Measurements from ENCODE around the gene PPM1F. TPM values are rescaled to one million over a fixed set of nuclear protein-coding genes. Genes with fewer than 3 reads are reported as not detected.
"Not testable (repeated sequence)": the region's sequence is repeated elsewhere in the genome, so short reads cannot be mapped to it uniquely, and the experiment has no call there.

Gene PPM1F
- total RNA-seq, 1 donor from 2014 or later = 28.7 TPM

- no peak for DNase-seq (ENCODE audit: low spot score)
- no peaks in the 10 kb centered on the region for H3K9me3 Mint-ChIP-seq
- no peak overlapping the region for H3K27ac Mint-ChIP-seq
- H3K36me3 Mint-ChIP-seq (ENCODE audit: low read depth) = peaks cover 8% of the 10 kb centered on the region
- no peaks in the 10 kb centered on the region for H3K27me3 Mint-ChIP-seq (ENCODE audit: insufficient read depth)
- peaks cover 20% of the 10 kb centered on the region for H3K4me1 Mint-ChIP-seq (ENCODE audit: low read depth)
- intact Hi-C loops (cut with micrococcal nuclease) = no loop called here
- no peak overlapping the region for H3K4me3 Mint-ChIP-seq
Observed at GRCh38 chr22:21947040-21948014, 5.3 kb downstream of the PPM1F start.

DNA sequence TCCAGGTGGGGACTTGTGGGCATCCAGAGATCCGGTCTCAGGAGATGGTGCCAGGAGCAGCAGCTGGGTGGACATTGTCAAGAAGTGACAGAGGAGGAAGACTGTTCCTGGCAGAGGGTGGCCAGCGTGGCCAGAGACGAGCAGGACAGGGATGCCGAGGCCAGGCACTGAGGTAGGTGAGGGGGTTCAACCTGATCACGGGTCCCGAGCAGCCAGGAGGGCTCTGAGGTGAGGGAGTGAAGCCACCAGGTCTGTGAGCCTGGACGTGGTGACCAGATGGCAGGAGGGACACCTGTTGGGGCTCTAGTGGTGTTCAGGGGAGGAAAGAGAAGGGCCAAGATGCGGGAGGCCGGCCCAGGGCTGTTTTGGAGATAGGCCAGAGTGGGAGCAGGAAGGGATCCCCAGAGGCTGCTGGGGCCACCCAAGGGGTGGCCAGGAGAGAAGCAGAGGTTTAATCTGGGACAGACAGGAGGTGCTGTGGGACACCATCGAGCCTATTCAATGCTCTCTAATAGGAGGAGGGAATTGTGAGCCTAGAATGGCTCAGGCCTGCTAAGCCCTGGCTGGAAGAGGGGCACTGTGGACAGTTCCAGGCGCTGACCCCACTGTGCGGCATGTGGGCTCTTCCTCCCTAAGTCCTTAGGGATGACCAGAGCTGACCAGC is 6.3 kb downstream of the PPM1F start:
- Mint-ChIP-seq H3K4me3 (no peak overlapping the region), H3K36me3 (ENCODE audit: low read depth) (peaks cover 7% of the 10 kb centered on the region), H3K27ac (peak overlapping the region; percentile 26), H3K9me3 (no peaks in the 10 kb centered on the region), H3K4me1 (ENCODE audit: low read depth) (peaks cover 24% of the 10 kb centered on the region), H3K27me3 (ENCODE audit: insufficient read depth) (no peaks in the 10 kb centered on the region)
- intact Hi-C loops (cut with micrococcal nuclease) = no loop called here
- DNase-seq (ENCODE audit: low spot score) = no peak

DNA sequence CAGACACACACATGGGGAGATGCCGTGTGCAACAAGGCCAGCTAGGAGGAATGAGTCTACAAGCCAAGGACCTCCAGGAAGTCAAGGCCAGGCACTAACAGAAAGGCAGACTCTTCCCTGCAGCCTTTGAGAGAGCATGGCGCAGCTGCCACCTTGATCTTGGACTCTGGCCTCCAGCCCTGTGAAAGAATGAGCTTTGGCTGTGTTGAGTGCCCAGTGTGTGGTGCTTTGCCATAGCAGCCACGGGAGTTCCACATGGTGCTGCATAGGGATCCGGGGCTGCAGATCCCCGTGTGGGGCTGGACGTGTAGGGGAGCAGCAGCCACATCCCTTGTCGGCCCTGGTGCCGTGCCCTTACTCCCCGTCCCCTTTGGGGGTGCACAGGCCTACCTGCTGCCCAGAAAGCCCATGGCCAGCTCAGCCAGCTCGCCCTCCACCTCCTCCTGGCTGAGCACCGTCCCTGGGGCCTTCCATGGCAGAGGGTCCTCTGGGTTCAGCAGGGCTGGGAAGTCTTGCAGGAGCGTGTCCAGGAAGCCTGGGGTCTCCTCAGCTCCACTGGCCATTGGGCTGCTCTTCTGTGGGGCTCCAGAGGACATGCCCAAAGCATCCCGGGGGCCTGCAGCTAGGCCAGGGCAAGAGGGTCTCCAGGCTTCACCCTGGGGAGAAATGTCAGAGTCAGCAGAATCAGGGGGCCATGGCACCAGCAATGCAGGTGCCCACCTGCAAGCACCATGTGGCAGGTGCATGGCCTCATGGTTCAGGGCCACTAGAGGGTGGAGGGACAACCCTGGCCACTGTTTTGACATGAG is 7.0 kb downstream of the PPM1F start:
- no peaks in the 10 kb centered on the region for H3K27me3 Mint-ChIP-seq (ENCODE audit: insufficient read depth)
- H3K9me3 Mint-ChIP-seq = no peaks in the 10 kb centered on the region
- no peak overlapping the region for H3K4me3 Mint-ChIP-seq
- DNase-seq (ENCODE audit: low spot score) = no peak
- intact Hi-C loops (cut with micrococcal nuclease) = no loop called here
- peaks cover 10% of the 10 kb centered on the region for H3K36me3 Mint-ChIP-seq (ENCODE audit: low read depth)
- H3K27ac Mint-ChIP-seq = peak overlapping the region; percentile 26
- peaks cover 27% of the 10 kb centered on the region for H3K4me1 Mint-ChIP-seq (ENCODE audit: low read depth)

GRCh38 chr22:21944871-21945270 is 7.8 kb downstream of the PPM1F start:
- peaks cover 27% of the 10 kb centered on the region for H3K4me1 Mint-ChIP-seq (ENCODE audit: low read depth)

DNA sequence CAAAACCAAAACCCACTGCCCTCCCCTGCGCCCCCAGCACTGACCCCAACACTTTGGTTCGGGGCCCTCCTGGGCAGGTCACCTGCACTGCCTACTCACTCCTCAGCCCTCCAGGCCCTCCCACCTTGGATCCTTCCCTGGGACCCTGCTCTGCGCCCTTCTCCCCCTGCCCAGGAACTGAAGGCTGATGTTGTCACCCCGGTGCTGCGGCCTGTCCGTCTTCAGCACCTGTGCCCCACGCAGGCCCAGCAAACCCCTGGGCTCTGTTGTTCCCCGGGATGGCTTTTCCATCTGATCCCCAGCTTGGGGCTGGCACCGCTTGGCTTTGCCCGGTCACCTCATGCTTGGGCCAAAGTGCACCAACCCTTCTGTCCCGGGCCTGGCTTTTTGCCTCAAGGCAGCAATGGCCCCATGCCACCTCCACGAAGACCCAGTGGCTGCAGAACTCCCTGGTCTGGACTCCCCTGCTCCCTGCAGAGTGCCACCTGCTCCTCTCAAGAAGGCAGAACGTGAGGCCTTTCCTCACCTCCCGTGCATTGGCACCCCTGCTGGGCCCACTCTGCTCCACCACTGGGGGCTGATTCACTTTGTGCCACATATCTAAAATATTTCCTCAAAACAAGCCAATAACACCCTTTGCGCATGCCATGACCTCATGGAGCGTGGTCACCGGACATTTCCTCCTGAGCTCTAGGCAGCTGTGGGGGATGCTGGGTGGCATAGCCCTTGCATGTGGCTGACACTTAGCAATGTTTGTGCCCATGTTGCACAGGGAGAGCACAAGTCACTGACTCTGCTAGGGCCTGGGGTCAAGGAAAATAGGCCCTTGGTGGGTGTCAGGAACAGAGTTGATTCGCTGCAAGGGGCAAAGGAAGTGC is 8.8 kb downstream of the PPM1F start:
- no peak for DNase-seq (ENCODE audit: low spot score)
- Mint-ChIP-seq H3K27ac (no peak overlapping the region), H3K9me3 (no peaks in the 10 kb centered on the region), H3K36me3 (ENCODE audit: low read depth) (peaks cover 10% of the 10 kb centered on the region), H3K4me3 (no peak overlapping the region), H3K4me1 (ENCODE audit: low read depth) (peaks cover 35% of the 10 kb centered on the region), H3K27me3 (ENCODE audit: insufficient read depth) (no peaks in the 10 kb centered on the region)
- intact Hi-C loops (cut with micrococcal nuclease) = no loop called here

More at GRCh38 chr22:21944871-21945270, 7.8 kb downstream of the PPM1F start:
- Mint-ChIP-seq H3K36me3 (ENCODE audit: low read depth) (peaks cover 10% of the 10 kb centered on the region), H3K27ac (peak overlapping the region; percentile 21), H3K9me3 (no peaks in the 10 kb centered on the region), H3K4me3 (no peak overlapping the region), H3K27me3 (ENCODE audit: insufficient read depth) (no peaks in the 10 kb centered on the region)
- no peak for DNase-seq (ENCODE audit: low spot score)
- intact Hi-C loops (cut with micrococcal nuclease) = no loop called here

DNA sequence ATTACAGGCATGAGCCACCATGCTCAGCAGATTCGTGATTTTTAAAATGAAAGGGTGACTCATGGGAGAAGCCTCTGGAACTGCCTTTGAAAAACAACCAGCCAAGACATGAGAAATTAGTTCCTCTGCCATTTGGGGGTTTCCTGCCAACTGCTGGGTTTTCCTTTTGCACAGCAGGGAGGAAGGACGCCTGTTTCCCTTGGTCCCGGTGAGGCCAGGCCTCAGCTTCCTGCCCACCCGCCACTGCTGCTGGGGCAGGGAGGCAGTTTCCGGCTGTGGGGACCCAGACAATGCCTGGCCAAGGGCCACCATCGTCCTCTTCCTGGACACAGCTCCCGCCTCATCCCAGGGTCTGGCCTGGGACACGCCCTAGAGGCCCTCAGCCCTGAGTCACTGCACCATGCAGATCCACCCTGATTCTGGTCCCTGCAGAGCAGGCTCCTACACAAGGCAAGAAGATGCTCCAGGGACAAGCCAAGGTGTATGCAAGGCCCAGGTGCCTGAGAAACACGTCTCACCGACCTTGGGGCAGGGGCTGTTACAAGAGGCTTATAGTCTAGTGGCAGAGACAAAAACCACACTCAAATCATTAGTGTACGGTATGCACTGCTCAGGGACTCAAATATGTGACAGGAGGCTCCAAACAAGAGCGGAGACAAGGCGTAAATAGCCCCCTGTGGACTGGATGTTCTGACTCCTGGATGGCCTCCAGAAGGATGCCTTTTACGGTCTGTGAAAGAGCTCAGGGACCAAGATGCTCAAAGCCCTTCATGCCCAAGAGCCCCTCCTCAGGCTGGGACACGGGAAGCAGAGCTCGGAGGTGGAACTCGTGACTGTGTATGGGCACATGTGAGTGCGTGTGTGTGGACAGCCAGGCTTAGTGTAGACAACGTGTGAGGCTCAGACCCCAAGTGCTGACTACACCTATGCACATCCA is 10.0 kb downstream of the PPM1F start:
- DNase-seq (ENCODE audit: low spot score) = no peak

GRCh38 chr22:21941921-21942320 is 10.7 kb downstream of the PPM1F start:
- H3K27ac Mint-ChIP-seq = peak overlapping the region; percentile 72
- H3K36me3 Mint-ChIP-seq (ENCODE audit: low read depth) = peaks cover 10% of the 10 kb centered on the region

More for the DNA sequence above, 10.0 kb downstream of the PPM1F start:
- intact Hi-C loops (cut with micrococcal nuclease) = no loop called here
- Mint-ChIP-seq H3K4me1 (ENCODE audit: low read depth) (peaks cover 47% of the 10 kb centered on the region), H3K9me3 (no peaks in the 10 kb centered on the region), H3K36me3 (ENCODE audit: low read depth) (peaks cover 10% of the 10 kb centered on the region), H3K27me3 (ENCODE audit: insufficient read depth) (no peaks in the 10 kb centered on the region), H3K4me3 (no peak overlapping the region), H3K27ac (peak overlapping the region; percentile 72)

DNA sequence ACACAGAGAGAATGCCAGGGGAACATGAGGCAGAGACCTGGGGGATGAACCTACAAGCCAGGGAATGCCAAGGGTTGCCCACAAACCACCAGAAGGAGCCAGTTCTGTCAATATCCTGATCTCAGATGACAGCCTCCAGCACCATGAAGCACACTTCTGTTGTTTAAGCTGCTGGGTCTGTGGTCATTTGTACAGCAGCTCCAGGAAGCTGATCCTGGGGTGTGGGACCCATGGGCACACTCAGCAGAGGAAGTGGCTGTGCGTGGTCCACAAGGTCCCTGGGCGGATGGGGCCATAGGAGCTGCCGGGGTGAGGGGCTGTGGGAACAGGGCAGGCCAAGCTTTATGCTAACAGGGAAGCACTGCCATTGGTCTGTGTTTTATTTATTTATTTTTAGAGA is 12.1 kb downstream of the PPM1F start:
- no peaks in the 10 kb centered on the region for H3K9me3 Mint-ChIP-seq
- H3K36me3 Mint-ChIP-seq (ENCODE audit: low read depth) = peaks cover 15% of the 10 kb centered on the region
- peaks cover 1% of the 10 kb centered on the region for H3K27me3 Mint-ChIP-seq (ENCODE audit: insufficient read depth)
- H3K27ac Mint-ChIP-seq = no peak overlapping the region
- no peak for DNase-seq (ENCODE audit: low spot score)
- no peak overlapping the region for H3K4me3 Mint-ChIP-seq
- intact Hi-C loops (cut with micrococcal nuclease) = no loop called here
- peaks cover 49% of the 10 kb centered on the region for H3K4me1 Mint-ChIP-seq (ENCODE audit: low read depth)

More at GRCh38 chr22:21941921-21942320, 10.7 kb downstream of the PPM1F start:
- Mint-ChIP-seq H3K4me1 (ENCODE audit: low read depth) (peaks cover 49% of the 10 kb centered on the region), H3K9me3 (no peaks in the 10 kb centered on the region), H3K4me3 (no peak overlapping the region), H3K27me3 (ENCODE audit: insufficient read depth) (peaks cover 1% of the 10 kb centered on the region)
- intact Hi-C loops (cut with micrococcal nuclease) = no loop called here
- no peak for DNase-seq (ENCODE audit: low spot score)

DNA sequence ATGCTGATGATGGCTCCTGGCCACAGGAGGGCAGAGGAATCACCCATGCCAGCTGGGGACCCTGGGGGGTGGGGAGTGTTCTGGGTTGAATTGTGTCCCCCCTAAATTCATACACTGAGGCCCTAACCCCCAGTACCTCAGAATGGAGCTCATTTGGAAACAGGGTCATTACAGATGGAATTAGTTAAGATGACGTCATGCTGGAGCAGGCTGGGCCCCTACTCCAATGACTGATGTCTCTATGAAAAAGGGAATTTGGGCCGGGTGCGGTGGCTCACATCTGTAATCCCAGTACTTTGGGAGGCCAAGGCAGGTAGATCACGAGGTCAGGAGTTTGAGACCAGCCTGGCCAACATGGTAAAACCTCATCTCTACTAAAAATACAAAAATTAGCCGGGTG is 12.7 kb downstream of the PPM1F start:
- H3K4me3 Mint-ChIP-seq; H3K27ac Mint-ChIP-seq; H3K9me3 Mint-ChIP-seq; DNase-seq (ENCODE audit: low spot score); H3K27me3 Mint-ChIP-seq (ENCODE audit: insufficient read depth): not testable (repeated sequence)
- Mint-ChIP-seq H3K36me3 (ENCODE audit: low read depth) (peaks cover 13% of the 10 kb centered on the region), H3K4me1 (ENCODE audit: low read depth) (peaks cover 46% of the 10 kb centered on the region)
- intact Hi-C loops (cut with micrococcal nuclease) = loop anchor here (2.0 to 5.0 kb wide), 4 partner anchors 13 to 173 kb away; partner anchors contain the start of genes PPM1F and TOP3B

- H3K4me3 Mint-ChIP-seq = no peak overlapping the region
- peaks cover 44% of the 10 kb centered on the region for H3K4me1 Mint-ChIP-seq (ENCODE audit: low read depth)
- peaks cover 1% of the 10 kb centered on the region for H3K27me3 Mint-ChIP-seq (ENCODE audit: insufficient read depth)
- peak overlapping the region; percentile 29 for H3K27ac Mint-ChIP-seq
- intact Hi-C loops (cut with micrococcal nuclease) = loop anchor here (2.0 to 5.0 kb wide), 4 partner anchors 13 to 173 kb away; partner anchors contain the start of genes PPM1F and TOP3B
- no peak for DNase-seq (ENCODE audit: low spot score)
- H3K9me3 Mint-ChIP-seq = no peaks in the 10 kb centered on the region
- H3K36me3 Mint-ChIP-seq (ENCODE audit: low read depth) = peaks cover 10% of the 10 kb centered on the region
Observed at GRCh38 chr22:21939461-21939913, 13.2 kb downstream of the PPM1F start.

- H3K27ac Mint-ChIP-seq = peak overlapping the region; percentile 29
- intact Hi-C loops (cut with micrococcal nuclease) = loop anchor here (1.0 to 5.0 kb wide), 5 partner anchors 14 to 226 kb away; partner anchors contain the start of genes PPM1F and TOP3B
- peaks cover 10% of the 10 kb centered on the region for H3K36me3 Mint-ChIP-seq (ENCODE audit: low read depth)
Observed at GRCh38 chr22:21938906-21939305, 13.7 kb downstream of the PPM1F start.

More at GRCh38 chr22:21938906-21939305, 13.7 kb downstream of the PPM1F start:
- DNase-seq (ENCODE audit: low spot score) = no peak
- peak overlapping the region; percentile 75 for H3K4me3 Mint-ChIP-seq
- H3K4me1 Mint-ChIP-seq (ENCODE audit: low read depth) = peaks cover 44% of the 10 kb centered on the region
- H3K27me3 Mint-ChIP-seq (ENCODE audit: insufficient read depth) = peaks cover 1% of the 10 kb centered on the region
- H3K9me3 Mint-ChIP-seq = no peaks in the 10 kb centered on the region

Data from activated T-helper 1 cell treated with anti-CD3 and anti-CD28 coated beads, Interleukin-12 subunit alpha, Interleukin-12 subunit beta, Interleukin-2, Interleukin-4 antibody, amounts not matched to agents 30 ng/mL and 10 ng/mL and 1 ng/mL, durations not matched to agents 14 hours and 24 hours and 36 hours (primary cell).